Measurements from ENCODE around the gene NSD2. TPM values are rescaled to one million over a fixed set of nuclear protein-coding genes. Genes with fewer than 3 reads are reported as not detected.

NSD2 gene
- total RNA-seq, 1 donor, result 84.7 TPM

- DNase-seq (ENCODE audit: low read depth), result no peak
These were observed 77.8 kb downstream of the NSD2 start for GRCh38 chr4:1948892-1949436.

GRCh38 chr4:1950369-1950768, 79.2 kb downstream of the NSD2 start:
- DNase-seq (ENCODE audit: low read depth), result no peak
- no peak overlapping the region for H3K4me3 ChIP-seq (ENCODE audit: low read depth, low read length)
- TF ChIP-seq, protein P1, sequence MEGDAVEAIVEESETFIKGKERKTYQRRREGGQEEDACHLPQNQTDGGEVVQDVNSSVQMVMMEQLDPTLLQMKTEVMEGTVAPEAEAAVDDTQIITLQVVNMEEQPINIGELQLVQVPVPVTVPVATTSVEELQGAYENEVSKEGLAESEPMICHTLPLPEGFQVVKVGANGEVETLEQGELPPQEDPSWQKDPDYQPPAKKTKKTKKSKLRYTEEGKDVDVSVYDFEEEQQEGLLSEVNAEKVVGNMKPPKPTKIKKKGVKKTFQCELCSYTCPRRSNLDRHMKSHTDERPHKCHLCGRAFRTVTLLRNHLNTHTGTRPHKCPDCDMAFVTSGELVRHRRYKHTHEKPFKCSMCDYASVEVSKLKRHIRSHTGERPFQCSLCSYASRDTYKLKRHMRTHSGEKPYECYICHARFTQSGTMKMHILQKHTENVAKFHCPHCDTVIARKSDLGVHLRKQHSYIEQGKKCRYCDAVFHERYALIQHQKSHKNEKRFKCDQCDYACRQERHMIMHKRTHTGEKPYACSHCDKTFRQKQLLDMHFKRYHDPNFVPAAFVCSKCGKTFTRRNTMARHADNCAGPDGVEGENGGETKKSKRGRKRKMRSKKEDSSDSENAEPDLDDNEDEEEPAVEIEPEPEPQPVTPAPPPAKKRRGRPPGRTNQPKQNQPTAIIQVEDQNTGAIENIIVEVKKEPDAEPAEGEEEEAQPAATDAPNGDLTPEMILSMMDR (IDR thresholded peaks at IDR 0.05; ENCODE audit: insufficient read depth, low read length), result no peak

More at GRCh38 chr4:1948892-1949436, 77.8 kb downstream of the NSD2 start:
- no peak overlapping the region for H3K4me3 ChIP-seq (ENCODE audit: low read depth, low read length)
- TF ChIP-seq, protein P1 (IDR thresholded peaks at IDR 0.05; ENCODE audit: insufficient read depth, low read length), result no peak

- no peak for DNase-seq (ENCODE audit: low read depth)
- TF ChIP-seq, protein P1 (IDR thresholded peaks at IDR 0.05; ENCODE audit: insufficient read depth, low read length), result no peak
- H3K4me3 ChIP-seq (ENCODE audit: low read depth, low read length), result no peak overlapping the region
These were observed 81.0 kb downstream of the NSD2 start for GRCh38 chr4:1952058-1952700.

DNA sequence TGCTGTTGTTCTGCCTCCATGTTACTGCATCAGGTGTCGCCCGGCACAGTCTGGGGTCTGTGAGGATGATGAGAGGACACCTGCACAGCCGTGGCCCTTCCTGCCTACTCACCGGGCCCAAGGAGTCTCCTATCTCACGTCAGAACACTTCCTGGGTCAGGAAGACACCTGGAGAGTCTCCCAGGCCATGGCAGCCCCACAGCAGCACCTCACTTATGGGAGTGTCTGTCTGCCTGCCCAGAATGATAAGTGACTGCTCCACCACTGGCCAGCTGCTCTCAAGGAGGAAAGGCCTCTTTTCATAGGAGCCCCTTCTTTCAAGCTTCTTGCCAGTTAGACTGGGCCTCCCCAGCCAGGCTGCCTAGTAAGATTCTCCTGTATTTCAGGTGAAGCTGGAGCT, 81.5 kb downstream of the NSD2 start:
- no peak for DNase-seq (ENCODE audit: low read depth)

DNA sequence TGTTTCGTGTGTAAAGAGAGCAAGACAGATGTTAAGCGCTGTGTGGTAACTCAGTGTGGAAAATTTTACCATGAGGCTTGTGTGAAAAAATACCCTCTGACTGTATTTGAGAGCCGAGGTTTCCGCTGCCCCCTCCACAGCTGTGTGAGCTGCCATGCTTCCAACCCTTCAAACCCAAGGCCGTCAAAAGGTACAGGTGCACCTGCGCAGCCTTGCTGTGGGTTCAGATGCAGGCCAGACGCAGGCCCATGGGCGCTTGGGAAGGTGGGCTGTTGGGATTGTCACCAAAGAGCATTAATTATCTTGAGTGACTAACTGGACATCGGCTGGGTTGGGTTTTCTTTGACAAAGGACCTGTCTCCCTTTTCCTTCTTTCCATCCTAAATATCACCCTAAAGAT, 82.1 kb downstream of the NSD2 start:
- no peak overlapping the region for H3K4me3 ChIP-seq (ENCODE audit: low read depth, low read length)
- DNase-seq (ENCODE audit: low read depth), result no peak
- TF ChIP-seq, protein P1 (IDR thresholded peaks at IDR 0.05; ENCODE audit: insufficient read depth, low read length), result no peak

More for the DNA sequence above, 81.5 kb downstream of the NSD2 start:
- H3K4me3 ChIP-seq (ENCODE audit: low read depth, low read length), result no peak overlapping the region
- TF ChIP-seq, protein P1 (IDR thresholded peaks at IDR 0.05; ENCODE audit: insufficient read depth, low read length), result no peak

GRCh38 chr4:1956631-1957030, 85.4 kb downstream of the NSD2 start:
- DNase-seq (ENCODE audit: low read depth), result no peak
- TF ChIP-seq, protein P1 (IDR thresholded peaks at IDR 0.05; ENCODE audit: insufficient read depth, low read length), result no peak
- no peak overlapping the region for H3K4me3 ChIP-seq (ENCODE audit: low read depth, low read length)

Data from fibroblast of the aortic adventitia (primary cell).